Left ventricle myocardium inferior (tissue), 1 donor: ENCODE measurements around the gene RAI1. TPM values are rescaled to one million over a fixed set of nuclear protein-coding genes. Genes with fewer than 3 reads are reported as not detected.

ENCODE experiments used
- DNase-seq: peaks from one replicate; pipeline ENCODE4 v3.0.0-alpha.2; 2020
- H3K27ac ChIP-seq: fragments of 200-600 bp; replicated peaks from 2 replicates; pipeline ENCODE4 v1.8.0; 2021
- H3K27me3 ChIP-seq: fragments of 200-600 bp; 2 replicates; pipeline ENCODE4 v1.8.0; 2021; ENCODE audit warnings: low read depth
- H3K36me3 ChIP-seq: fragments of 200-600 bp; 2 replicates; pipeline ENCODE4 v1.8.0; 2021
- H3K4me1 ChIP-seq: fragments of 200-600 bp; 2 replicates; pipeline ENCODE4 v1.8.0; 2021
- H3K4me3 ChIP-seq: fragments of 200-600 bp; 2 replicates; pipeline ENCODE4 v1.8.0; 2021; ENCODE audit warnings: mild to moderate bottlenecking, moderate library complexity
- H3K9me3 ChIP-seq: fragments of 200-600 bp; replicated peaks from 2 replicates; pipeline ENCODE4 v1.8.0; 2021
- intact Hi-C: fragments of 100-400 bp; cut with micrococcal nuclease; formaldehyde crosslinking; loops from one replicate; pipeline ENCODE4 v1.11.0; 2022
- total RNA-seq: library from RNA; stranded (reverse); fragmentation: NEBNext Ultra II Directional; extraction: Animal tissue kit (Norgen Biotek cat#: 25700); gene quantifications from one replicate; pipeline ENCODE4 v1.2.1, GENCODE V29; 2021
- TF ChIP-seq, protein P1 (sequence below): fragments of 200-600 bp; IDR thresholded peaks from 2 replicates; pipeline ENCODE4 v1.8.0; 2021; ENCODE audit warnings: antibody characterized with exemption, mild to moderate bottlenecking, borderline replicate concordance
- donor health status: DM: no; HTN: yes; CAD: no; lungs with severe emphysema.

RAI1 gene
- total RNA-seq, 1 donor from 2014 or later: 22.5 TPM

DNA sequence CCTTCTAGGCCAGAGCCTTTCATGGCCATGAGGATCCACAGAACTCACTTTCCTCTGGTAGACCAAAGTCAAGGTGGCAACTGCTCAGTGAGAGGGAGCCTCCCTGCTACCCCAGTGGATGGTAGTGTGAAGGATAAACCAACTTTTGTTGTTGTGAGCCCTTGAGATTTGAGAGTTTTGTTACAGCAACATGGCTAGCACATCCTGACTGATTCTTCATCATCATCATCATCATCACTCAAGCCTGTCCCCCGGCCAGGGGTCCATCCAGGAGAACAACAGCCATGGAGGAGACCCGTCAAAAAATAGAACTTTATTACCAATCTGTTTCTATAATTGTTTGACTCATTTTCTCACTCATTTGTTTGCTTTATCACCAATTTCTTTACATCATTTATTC is 23.7 kb downstream of the RAI1 start:
- intact Hi-C loops: no loop called here
- TF ChIP-seq, protein P1, sequence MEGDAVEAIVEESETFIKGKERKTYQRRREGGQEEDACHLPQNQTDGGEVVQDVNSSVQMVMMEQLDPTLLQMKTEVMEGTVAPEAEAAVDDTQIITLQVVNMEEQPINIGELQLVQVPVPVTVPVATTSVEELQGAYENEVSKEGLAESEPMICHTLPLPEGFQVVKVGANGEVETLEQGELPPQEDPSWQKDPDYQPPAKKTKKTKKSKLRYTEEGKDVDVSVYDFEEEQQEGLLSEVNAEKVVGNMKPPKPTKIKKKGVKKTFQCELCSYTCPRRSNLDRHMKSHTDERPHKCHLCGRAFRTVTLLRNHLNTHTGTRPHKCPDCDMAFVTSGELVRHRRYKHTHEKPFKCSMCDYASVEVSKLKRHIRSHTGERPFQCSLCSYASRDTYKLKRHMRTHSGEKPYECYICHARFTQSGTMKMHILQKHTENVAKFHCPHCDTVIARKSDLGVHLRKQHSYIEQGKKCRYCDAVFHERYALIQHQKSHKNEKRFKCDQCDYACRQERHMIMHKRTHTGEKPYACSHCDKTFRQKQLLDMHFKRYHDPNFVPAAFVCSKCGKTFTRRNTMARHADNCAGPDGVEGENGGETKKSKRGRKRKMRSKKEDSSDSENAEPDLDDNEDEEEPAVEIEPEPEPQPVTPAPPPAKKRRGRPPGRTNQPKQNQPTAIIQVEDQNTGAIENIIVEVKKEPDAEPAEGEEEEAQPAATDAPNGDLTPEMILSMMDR: no peak

GRCh38 chr17:17706140-17707060 is 25.1 kb downstream of the RAI1 start:
- intact Hi-C loops: no loop called here
- H3K4me3 ChIP-seq: no peak overlapping the region
- no peaks in the 10 kb centered on the region for H3K27me3 ChIP-seq
- peaks cover 57% of the 10 kb centered on the region for H3K4me1 ChIP-seq
- H3K36me3 ChIP-seq: no peaks in the 10 kb centered on the region
- TF ChIP-seq, protein P1: no peak
- H3K27ac ChIP-seq: no peak overlapping the region
- DNase-seq: no peak
- no peaks in the 10 kb centered on the region for H3K9me3 ChIP-seq

More for the DNA sequence above, 23.7 kb downstream of the RAI1 start:
- no peaks in the 10 kb centered on the region for H3K36me3 ChIP-seq
- no peak overlapping the region for H3K4me3 ChIP-seq
- no peaks in the 10 kb centered on the region for H3K27me3 ChIP-seq
- H3K4me1 ChIP-seq: peaks cover 57% of the 10 kb centered on the region
- no peak overlapping the region for H3K27ac ChIP-seq
- no peak for DNase-seq
- H3K9me3 ChIP-seq: no peaks in the 10 kb centered on the region

- Histone ChIP-seq H3K4me3 (no peak overlapping the region), H3K4me1 (peaks cover 57% of the 10 kb centered on the region), H3K9me3 (no peaks in the 10 kb centered on the region), H3K27ac (no peak overlapping the region), H3K36me3 (no peaks in the 10 kb centered on the region), H3K27me3 (no peaks in the 10 kb centered on the region)
- intact Hi-C loops: no loop called here
- TF ChIP-seq, protein P1: no peak
- no peak for DNase-seq
Observed at GRCh38 chr17:17708295-17708694, 27.0 kb downstream of the RAI1 start.

- Histone ChIP-seq H3K27me3 (no peaks in the 10 kb centered on the region), H3K36me3 (no peaks in the 10 kb centered on the region), H3K4me1 (peaks cover 57% of the 10 kb centered on the region), H3K9me3 (no peaks in the 10 kb centered on the region), H3K27ac (no peak overlapping the region), H3K4me3 (no peak overlapping the region)
- intact Hi-C loops: no loop called here
- DNase-seq: no peak
- TF ChIP-seq, protein P1: no peak
Observed at GRCh38 chr17:17708816-17709215, 27.6 kb downstream of the RAI1 start.

DNA sequence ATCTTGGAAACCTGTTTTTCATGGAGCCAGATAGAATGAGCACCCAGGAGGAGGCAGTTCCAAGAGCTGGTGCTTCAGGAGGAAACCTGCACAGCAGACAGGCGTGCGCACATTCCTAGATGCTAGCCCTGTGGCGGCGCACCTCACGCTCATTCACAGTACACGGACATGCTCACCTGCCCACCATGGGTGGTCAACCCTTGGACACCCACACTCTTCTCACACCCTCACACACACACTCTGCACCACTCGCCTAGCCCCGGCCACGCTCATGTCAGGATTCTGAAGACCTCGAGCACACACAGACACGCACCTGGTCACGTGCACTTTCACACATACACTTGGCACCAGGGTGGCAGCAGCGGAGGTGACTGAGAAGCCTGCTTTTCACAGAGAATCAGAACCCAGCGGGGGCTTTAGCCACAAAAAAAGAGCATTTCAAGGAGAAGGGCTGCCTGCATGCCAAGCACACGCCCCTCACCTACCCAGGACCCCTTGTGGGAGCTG is 28.6 kb downstream of the RAI1 start:
- no peak for DNase-seq
- intact Hi-C loops: no loop called here
- Histone ChIP-seq H3K36me3 (no peaks in the 10 kb centered on the region), H3K9me3 (no peaks in the 10 kb centered on the region), H3K4me1 (peaks cover 60% of the 10 kb centered on the region), H3K4me3 (no peak overlapping the region), H3K27ac (no peak overlapping the region), H3K27me3 (no peaks in the 10 kb centered on the region)
- TF ChIP-seq, protein P1: no peak
